AG04450 (cell line): ENCODE results near the gene CRIM1. TPM values are rescaled to one million over a fixed set of nuclear protein-coding genes. Genes with fewer than 3 reads are reported as not detected.

Experiments used
- CTCF ChIA-PET: fragments of 300-600, 350-600 bp; formaldehyde crosslinking; extraction: SDS; loops from one replicate; lab custom pipeline; 2022; ENCODE audit warnings: antibody characterized with exemption, inconsistent platforms; lab: Charles Lee
- POLR2A ChIA-PET: fragments of 350-600 bp; formaldehyde crosslinking; extraction: SDS; loops from one replicate; lab custom pipeline; 2021; ENCODE audit warnings: antibody characterized with exemption, inconsistent platforms; lab: Yijun Ruan, JAX
- DNase-seq: peaks from one replicate; pipeline ENCODE4 v3.0.0-alpha.2; 2011; ENCODE audit warnings: low read depth, low spot score
- H3K27ac ChIP-seq: one replicate; pipeline ENCODE4 v1.5.1; 2012; ENCODE audit warnings: low read depth, low read length, control low read depth
- H3K27me3 ChIP-seq: one replicate; pipeline ENCODE4 v1.6.0; 2012; ENCODE audit warnings: low read length; ENCODE audit not compliant: control insufficient read depth, insufficient read depth
- H3K4me3 ChIP-seq: 2 replicates; pipeline ENCODE4 v1.5.1; 2011; ENCODE audit warnings: mild to moderate bottlenecking, low read depth, low read length, control low read depth
- H3K9me3 ChIP-seq: 2 replicates; pipeline ENCODE4 v1.5.1; 2012; ENCODE audit warnings: low read length; ENCODE audit not compliant: control insufficient read depth, insufficient read depth
- CTCF ChIP-seq: IDR thresholded peaks from 2 replicates; pipeline ENCODE4 v1.5.1; 2011; ENCODE audit warnings: low read depth, low read length, control low read depth, inconsistent platforms
- polyA plus RNA-seq: library from polyadenylated mRNA; depleted of rRNA; stranded (reverse); fragments of >200 nt; gene quantifications from 2 replicates; pipeline ENCODE4 v1.2.3, GENCODE V29; 2011

The CRIM1 gene
- polyA plus RNA-seq, 1 experiment: 142 TPM

GRCh38 chr2:36322108-36322507 lies 33.5 kb upstream of the CRIM1 start:
- peak; percentile 76 for TF ChIP-seq CTCF
- ChIA-PET CTCF (interaction anchor here (0.6 to 1.3 kb wide), 19 partner anchors 8 to 445 kb away, joined by 3 to 9 read pairs (median 3); no protein-coding TSS in a partner anchor), POLR2A (no interaction called here)
- Histone ChIP-seq H3K4me3 (no peak overlapping the region), H3K9me3 (no peaks in the 10 kb centered on the region), H3K27ac (no peak overlapping the region), H3K27me3 (peaks cover 2% of the 10 kb centered on the region)
- no peak for DNase-seq

- Histone ChIP-seq H3K27me3 (no peaks in the 10 kb centered on the region), H3K4me3 (no peak overlapping the region), H3K9me3 (no peaks in the 10 kb centered on the region), H3K27ac (no peak overlapping the region)
- no peak for TF ChIP-seq CTCF
- POLR2A ChIA-PET: no interaction called here
- DNase-seq: no peak
- CTCF ChIA-PET: interaction anchor here (1.7 kb wide), 1 partner anchor 26 kb away, joined by 7 read pairs; no protein-coding TSS in a partner anchor
Observed at GRCh38 chr2:36326286-36326685, 29.3 kb upstream of the CRIM1 start.

- no peak for DNase-seq
- TF ChIP-seq CTCF: no peak
- POLR2A ChIA-PET: no interaction called here
- H3K9me3 ChIP-seq: no peaks in the 10 kb centered on the region
- no peaks in the 10 kb centered on the region for H3K27me3 ChIP-seq
- no peak overlapping the region for H3K4me3 ChIP-seq
- peak overlapping the region; percentile 42 for H3K27ac ChIP-seq
- CTCF ChIA-PET: interaction anchor here (0.6 to 1.4 kb wide), 4 partner anchors 8 to 456 kb away, joined by 3 read pairs; no protein-coding TSS in a partner anchor
Observed at GRCh38 chr2:36329251-36329650, 26.3 kb upstream of the CRIM1 start.

- DNase-seq: peak; percentile 37
- no peak for TF ChIP-seq CTCF
- CTCF ChIA-PET: interaction anchor here (1.0 to 1.6 kb wide), 2 partner anchors 8 to 177 kb away, joined by 3 to 6 read pairs; no protein-coding TSS in a partner anchor
- Histone ChIP-seq H3K9me3 (no peaks in the 10 kb centered on the region), H3K27ac (peak overlapping the region; percentile 42), H3K4me3 (no peak overlapping the region), H3K27me3 (no peaks in the 10 kb centered on the region)
- POLR2A ChIA-PET: no interaction called here
Observed at GRCh38 chr2:36329746-36330472, 25.7 kb upstream of the CRIM1 start.
